Esophagus mucosa (tissue), 1 donor: ENCODE measurements around the gene YKT6. TPM values are rescaled to one million over a fixed set of nuclear protein-coding genes. Genes with fewer than 3 reads are reported as not detected.

ENCODE experiments used
- ATAC-seq: fragments of 200-7000 bp; cut with Tn5 transposase; one replicate; pipeline ENCODE4 v1.9.1; 2020
- total RNA-seq: library from RNA; stranded (reverse); gene quantifications from one replicate; pipeline ENCODE4 v1.2.4, GENCODE V29; 2023
- donor health status: DM: yes; HTN: yes; CAD: no.

YKT6 gene
- total RNA-seq, 1 donor from 2014 or later, result 65.2 TPM

DNA sequence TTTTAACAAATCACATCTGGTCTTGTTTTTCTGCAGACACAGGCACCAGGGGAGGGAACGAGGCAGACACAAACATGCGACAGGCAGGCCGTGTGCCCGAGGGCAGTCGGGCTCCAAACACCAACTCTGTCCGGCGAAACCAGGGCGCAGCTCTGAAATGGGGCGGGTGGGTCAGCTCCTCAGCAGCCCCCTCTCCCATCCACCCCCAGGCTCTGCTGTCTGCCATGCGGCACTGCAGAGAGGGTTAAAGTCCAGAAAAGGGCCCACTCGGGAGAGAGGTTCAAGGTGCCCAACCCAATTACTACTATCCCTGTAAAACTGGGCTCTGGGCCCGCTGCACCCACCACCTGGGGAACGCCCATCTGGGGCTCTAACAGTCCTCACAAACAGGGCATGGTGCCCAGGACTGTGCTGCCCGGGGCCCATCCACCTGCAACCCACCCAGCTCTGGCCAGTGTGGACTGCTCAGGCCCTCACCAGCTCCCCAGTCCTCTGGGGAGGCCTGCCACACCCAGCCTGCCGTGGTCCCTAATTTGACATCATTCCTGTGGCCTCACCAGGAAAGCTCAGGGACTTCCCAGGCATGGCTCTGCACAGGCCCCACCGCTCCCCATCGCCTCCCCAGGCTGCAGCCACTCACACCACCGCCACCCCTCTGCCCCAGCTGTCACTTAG, 18.7 kb downstream of the YKT6 start:
- no peak for ATAC-seq

DNA sequence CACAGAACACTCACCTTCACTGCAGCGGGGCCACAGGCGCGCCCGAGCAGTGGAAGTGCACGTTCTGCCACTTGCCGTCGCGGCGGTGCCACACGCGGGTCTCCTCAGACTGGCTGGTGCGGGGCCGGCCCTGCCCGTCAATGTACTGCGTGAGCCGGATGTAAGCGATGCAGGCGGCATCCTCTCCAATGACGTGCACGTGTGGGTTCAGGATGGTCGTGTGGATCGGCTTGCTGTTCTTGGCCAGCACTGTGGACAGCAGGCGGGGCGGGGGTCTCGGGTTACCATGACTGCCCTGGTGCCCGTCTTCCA, 19.2 kb downstream of the YKT6 start:
- no peak for ATAC-seq

DNA sequence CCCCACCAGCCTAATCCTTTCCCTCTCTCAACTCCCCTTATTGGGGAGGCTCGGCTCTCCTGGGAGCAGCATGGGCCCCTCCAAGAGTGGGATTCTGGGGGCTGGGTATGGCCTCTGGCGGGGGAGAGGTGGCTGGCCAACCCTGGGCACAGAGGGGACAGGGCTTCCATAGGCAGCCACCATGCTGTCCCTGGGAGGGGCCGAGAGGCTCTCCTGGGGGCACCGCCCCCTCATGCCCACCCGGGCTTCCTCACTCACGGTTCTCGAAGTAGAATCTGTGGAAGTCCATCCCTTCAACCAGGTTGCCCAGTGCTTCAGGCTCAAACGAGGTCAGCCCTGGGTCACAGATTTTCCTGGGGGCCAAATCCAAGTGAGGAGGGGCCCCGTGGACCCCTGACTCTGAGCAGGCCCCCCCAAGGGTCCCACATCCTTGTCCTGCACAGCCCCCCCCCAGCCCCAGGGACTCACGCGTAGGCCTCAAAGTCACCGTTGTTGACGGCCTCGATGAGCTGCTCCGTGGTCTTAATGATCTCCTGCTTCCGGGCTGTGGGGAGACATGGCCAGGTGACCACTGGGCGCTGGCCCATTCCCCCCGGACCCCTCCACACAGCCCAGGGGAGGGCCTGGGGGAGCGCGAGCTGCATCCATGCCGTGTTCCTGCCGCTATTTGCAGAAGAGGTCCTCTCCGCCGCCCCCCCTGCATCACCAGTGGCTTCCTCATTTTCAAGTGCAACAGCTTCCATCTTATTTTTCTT, 19.8 kb downstream of the YKT6 start:
- no peak for ATAC-seq

DNA sequence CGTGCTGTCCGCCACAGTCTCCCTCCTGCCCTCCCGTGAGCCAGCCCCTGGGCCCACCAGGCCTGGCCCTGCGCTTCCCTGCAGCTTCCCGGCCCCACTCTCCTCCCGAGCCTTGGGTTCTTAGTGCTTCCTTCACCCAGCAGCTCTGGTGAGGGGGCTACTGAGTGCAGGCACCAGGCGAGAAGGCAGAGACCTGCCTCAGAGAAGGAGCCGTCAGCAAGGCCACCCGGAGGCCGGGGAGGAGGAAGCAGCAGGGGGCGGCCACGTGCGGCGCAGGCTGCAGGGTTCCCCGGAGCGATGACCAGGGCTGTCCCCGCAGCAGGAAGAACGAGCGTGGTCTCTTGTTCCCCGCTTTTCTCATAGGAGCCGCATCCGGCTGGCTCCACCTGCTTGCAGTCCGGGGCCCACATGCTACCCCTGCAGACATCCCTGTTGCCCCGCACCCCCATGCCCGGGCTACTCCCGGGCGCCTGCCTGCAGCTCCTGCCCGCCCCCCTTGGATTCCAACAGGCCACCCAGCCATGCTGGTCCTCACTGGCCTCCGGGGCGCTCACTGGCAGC, 20.5 kb downstream of the YKT6 start:
- ATAC-seq, result no peak

DNA sequence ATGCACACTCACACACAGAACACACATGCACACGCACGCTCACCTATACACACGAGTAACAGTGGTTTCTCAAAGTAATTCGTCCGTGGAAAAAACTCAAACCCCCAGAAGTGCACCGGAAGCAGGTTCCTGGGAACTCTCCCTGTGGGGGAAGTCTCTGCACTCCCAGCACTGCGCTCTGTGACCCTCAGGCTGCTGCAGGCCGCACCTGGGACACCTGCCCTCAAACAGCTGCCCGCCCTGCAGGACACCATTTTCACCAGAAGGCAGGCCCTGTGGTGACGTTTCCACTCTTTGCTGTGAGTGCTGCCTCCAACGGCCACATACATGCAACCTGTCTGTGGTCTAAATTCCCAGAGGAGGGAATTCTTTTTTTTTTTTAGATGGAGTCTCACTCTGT, 21.3 kb downstream of the YKT6 start:
- ATAC-seq, result no peak

DNA sequence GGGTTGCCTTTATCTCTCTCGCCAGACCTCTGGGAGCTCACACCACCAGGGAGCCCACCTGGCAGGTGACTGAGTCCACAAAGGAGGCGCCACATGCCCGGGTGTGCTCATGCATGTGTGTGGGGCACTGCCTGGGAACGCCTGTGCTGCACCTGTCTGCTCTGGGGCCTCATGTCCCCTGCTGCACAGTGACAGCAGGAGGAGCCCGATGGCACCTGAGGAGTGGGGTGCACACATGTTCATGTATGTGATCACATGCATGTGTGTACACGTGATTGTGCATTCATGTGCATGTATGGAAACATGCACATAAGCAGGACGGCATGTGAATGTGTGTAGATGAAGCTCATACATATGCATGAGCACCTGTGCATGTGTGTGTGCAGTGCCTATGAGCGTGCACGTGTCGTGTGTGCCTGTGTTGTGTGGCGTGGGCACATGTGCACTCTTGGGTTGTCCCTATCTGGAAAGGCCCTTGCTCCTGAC, 22.0 kb downstream of the YKT6 start:
- ATAC-seq, result no peak

DNA sequence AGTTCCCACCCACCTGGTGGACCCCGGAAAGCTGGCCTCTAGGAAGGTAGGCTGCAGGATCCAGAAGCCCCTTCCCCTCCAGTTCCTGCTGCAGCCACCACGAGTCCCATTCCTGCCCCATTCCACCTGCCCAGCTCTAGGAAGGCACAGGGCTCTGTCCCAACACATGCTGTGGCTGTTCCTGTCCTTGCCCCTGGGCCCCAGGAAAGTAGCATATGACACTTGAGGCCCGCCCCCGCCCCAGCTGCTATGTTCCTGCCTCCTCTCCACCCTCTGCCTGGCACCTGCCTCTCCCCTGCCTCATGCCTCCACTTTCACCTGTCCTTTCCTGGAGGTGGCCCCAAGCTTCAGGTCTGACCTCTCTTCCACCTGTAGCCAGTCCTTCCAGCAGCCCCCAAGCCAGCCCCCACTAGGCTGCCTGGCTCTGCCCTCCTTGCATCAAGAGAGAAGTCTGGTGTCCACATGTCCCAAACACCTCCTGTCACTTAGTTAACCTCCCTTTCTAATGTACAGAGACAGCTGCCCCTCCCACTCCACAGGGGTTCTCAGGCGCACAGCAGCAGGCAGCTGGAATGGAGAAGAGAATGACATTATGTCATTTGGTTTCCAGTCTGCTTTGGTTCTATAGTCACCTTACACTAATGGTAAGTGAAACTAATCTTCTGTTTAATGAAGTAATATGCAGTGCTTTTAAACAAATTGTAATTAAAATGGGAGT, 22.7 kb downstream of the YKT6 start:
- ATAC-seq, result no peak

DNA sequence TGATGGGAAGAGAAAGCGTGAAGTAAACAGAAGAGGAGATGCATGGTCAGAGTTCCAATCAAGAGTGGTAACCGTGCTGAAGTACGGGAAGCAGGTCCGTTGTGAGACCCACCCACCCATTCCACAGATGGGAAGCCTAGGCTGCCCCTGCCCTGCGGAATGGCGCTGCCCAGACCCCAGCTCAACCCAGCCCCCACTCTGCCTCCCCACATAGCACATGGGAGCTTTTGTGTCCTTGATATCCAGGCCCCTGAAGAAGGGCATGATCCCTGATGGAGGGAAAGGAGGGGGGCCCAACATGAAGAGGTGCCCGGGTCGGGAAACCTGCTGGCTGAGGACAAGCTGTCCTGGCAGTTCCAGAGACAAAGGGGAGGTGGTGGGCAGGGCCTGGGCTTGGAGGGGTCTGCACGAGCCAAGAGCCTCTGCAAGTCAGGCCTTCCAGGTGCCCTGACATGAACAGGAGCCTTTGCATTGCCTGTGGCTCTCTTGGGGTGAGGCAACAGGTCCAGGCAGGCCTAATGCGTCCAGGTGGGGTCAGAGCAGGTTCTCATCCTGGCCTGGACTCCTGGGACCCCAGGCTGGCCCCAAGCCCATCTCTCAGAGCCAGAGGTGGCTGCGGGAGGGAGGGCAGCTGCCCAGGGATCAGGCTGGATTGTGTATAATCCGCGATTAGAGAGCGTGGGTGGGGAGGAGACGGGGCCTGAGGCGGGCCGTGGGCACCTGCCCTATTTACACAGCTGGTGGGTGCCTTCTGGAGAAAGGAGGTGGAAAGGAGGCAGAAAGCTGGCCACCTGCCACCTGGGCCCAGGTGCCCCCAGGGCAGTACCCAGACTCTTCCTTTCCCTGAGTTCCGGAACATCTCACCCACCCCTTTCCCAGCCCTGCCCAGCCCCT, 23.5 kb downstream of the YKT6 start:
- peak; percentile 41 for ATAC-seq

DNA sequence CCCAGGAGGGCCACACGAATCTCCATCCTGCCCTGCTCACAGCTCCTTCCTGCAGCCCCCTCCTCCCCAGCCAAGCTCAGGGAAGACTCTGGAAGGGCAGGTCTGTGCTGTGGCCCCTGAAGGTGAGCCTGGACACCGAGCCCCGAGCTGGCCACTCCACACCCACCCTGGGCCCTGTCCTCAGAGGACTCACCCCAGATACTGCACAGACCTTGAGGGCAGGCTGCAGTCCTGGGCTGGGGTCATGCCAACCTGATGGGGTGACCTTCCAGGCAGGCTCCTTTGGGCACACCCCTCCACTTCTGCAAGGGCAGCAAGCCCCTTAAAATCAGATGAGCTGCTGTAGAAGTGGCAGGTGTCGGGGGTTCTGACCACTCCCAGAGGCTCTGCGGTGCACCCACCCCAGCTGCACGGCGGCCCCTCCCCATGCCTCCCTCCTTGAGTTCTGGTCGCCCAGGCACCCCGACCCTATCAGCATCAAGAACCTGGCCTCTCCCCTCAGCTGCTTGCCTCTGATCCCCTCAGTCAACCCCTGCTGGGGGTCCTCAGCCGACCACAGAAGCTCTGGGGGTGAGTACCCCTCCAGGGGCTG, 24.3 kb downstream of the YKT6 start:
- peak; percentile 23 for ATAC-seq

DNA sequence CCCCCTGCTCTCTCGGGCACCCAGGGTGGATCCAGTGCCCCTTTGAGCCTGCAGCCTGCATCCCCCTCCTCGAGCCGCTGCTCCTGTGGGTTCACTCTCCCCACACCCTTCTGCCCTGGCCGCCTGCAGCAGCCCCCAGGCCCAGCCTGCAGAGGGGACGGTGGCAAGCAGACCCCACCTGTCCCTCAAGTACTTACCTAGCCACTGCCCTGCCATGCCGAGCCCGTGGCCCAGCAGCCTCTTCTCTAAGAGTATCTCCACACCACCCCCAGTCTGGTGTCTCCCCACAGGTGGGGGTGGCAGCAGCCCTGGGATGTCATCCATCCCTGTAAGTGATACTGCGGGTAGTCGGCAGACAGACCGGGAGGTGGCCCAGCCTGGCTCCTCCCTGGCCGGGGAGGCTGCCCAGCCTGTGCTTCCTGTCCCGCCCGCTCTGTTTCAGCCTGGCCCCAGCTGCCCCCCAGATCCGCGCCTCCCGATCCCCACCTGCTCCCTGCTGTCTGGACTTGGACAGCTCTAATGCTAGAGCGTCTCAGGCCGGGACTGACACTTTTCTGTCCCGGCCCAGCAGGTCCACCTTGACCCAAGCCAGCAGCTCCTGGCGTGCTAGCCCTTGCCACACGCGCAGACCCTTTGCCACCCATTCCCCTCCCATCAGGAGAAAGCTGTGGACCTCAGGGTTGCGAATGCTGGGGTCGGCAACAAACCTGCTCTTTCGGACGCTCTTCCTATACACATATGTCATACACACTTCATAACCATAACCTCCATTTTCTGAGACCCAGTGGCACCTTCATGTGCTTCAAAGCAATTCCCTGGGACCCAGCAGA, 25.0 kb downstream of the YKT6 start:
- ATAC-seq, result peak; percentile 8

DNA sequence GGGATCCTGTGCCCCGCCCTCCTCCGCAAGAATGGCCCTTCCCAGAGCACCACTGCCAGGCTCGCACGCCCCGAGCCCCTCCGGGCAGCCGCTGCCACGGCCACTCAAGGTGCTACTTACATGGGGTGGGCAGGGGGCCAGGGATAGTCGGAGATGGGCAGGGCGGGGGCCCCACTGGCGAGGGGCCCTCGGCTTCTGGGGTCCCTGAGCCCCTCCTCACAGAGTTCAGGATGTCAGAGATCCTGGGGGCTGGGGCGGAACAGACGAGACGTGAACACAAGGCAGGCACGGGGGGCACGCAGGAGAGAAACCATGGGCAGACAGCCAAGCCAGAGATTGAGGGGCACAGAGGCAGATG, 25.6 kb downstream of the YKT6 start:
- no peak for ATAC-seq

DNA sequence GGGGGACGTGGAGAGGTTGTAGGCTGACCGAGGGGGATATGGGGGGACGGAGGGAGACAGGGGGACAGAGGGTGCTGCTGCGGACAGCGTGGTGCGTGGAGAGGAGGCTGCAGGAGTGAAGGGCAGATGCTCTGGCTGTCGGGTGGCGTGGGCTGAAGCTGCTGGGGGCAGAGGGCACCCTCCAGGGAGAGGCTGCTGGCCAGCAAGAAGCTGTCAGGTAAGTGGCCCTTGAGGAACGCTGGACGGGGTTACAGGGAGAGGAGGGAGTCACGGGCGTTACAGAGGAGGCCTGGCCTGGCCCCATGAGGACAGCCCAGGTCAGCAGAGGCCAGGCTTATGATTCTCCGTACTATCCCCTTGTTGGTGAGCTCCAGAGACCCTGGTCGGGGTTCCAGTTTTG, 27.1 kb downstream of the YKT6 start:
- no peak for ATAC-seq

DNA sequence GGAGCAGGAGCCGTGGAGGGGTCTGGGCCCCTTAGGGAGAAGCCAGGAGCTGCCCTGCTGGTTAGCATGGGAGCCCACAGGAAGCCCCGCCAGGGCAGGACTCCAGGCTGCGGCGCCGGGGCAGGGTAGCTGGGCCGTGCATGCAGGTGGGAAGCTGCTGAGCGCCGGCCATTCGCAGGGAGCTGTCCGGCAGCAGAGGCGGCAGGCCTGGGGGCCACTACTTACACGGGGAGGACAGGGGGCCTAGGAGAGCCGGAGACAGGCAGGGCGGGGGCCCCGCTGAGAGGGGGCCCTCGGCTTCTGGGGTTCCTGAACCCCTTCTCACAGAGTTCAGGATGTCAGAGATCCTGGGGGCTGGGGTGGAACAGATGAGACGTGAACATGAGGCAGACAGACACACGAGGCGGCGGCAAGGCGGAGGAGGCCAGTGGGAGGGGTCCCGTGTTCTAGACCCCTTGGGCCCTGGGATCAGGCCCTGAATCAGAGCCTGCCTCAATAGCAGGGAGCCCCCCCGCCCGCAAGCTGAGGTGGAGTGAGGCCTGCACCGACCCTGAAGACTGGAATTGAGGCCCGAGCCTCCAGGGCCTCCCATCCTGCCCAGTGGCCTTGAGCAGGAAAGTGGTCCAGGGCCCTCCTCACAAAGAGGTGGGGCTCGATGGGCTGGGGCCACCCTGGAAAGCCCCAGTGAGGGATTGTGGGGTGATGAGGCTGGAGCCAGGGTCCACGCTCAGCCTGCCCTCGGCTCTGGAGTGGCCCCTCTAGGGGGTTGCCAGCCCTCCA, 28.0 kb downstream of the YKT6 start:
- ATAC-seq, result no peak

DNA sequence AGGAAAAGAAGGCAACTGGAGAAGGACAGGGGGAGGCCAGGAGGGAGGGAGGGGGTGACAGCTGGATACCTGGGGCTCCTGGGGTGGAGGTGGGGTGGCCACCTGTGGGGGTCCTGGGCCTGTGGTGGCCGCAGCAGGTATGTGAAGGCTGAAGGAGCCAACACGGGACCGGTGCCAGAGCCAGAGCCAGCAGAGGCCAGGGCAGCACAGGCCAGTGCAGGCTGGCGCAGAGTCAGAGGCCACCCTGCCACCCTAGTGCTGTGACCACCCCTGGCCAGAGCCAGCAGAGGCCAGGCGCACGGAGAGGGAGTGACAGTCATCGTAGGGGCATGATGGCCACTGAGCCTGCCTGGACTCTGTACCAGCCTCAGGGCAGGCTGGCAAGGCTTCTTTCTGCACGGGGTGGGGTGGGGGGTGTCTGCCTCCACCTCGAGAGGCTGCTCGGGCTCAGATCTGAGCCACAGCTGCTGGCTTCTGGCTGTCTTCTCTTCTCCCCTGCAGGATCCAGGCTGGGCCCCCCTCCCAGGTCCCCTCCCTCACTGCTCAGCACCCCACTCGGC, 28.8 kb downstream of the YKT6 start:
- no peak for ATAC-seq

DNA sequence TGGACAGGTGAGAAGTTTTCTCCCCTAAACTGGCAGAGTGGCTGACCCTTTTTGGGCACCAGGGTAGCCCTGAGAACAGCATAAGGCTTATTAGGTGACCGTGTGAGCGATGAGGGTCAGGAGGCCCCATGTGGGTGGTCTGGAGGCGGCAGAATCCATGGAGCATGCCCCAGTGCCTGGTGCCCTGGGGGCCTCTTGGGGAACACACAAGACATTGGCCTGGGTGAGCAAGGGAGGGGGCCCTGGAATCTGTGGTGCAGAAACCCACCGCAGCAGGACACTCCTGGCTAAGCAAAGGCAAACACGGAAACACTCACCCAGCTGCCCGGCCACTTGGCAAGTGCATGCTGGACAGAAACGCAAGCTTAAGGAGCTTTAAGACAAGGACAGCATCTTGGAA, 29.5 kb downstream of the YKT6 start:
- ATAC-seq, result no peak

DNA sequence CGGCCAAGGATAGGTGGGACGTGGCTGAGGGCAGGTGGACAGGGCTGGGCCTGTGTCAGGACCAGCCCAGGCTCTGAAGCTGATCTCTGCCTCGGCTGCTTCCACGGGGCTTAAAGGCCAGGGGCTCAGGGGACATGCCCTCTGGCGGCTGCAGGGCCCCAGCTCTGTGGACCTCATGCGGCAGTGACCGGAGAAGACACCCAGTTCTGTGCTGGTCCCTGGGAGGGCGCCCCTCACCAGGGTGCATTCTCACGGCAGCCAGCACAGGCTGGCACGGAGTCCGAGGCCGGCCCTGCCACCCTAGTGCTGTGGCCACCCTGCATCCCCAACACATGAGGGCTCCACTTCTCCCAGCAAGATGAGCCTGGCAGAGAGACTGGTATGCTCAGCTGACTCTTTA, 30.3 kb downstream of the YKT6 start:
- no peak for ATAC-seq

DNA sequence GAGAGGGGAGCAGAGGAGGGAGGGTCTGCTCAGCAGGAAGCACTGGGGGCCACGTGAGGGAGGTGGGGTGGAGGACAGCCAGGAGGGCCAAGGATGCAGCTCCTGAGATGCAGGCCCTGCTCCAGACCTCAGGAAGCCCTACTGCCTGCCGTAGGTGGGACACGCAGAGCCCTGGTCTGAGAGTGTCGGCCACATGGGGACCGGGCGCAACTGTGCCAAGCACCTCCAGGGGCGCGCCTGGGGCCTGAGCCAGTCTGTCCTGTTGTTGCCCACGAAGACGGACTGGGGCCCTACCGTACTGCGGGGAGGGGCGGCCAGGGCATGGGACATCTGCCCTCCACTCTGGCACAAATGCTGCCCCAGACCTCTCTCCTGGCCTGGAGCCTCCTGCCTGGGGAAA, 31.6 kb downstream of the YKT6 start:
- ATAC-seq, result no peak

DNA sequence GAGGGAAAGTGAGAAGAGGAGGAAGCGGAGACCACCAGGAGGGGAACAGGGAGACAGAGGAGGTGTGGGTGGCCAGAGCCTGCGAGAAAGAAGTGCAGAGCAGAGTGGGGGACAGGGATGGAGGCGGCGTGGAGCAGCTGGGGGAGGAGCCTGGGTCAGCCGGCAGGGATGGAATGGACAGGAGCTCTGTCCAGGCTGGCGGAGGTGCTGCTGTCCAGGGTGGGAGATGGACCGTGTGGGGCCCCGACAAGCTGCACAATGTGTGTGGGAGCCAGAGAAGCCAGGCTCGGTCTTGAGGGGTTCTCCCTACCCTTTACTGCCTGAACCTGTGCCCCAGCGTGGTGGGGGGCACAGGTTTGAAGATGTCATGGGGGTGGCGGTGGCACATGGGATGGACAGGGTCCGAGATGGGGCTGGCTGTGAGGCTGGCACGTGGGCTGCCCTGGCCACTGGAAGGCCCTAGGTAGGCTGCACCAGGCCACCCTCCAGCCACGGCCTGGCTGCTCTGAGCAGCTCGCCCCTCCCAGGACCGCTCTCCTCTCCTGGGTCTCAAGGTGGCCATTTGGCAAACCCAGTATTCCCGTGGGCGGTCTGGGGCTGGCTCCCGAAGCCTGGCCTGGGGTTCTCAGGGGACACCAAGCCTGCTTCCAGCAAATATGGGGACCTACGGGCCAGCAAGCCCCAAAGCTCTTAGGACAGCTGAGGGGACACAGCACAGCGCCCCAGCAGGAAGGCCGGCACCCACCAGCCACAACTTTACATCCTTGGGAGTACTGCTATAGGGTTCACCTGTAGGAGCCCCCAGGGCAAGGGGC, 32.3 kb downstream of the YKT6 start:
- ATAC-seq, result no peak

DNA sequence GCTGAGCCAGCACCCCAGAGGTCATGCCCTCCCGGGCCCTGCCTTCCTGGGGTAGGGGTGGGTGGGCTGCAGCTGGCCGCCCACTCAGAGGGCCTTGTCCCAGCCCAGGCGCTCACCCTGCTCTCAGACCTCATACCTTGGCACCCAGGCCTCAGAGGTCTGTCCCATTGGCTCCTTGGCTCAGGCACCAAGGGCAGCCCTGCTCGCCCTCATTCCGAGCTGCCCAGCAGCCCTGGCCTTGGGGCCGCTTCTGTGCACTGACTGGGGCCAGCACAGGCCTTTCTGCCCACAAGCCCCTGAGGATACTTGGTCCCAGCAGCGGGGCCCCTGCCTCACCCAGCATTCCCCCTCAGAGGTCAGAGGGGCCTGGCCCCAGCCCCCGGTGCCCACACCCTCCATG, 34.3 kb downstream of the YKT6 start:
- ATAC-seq, result no peak
